Mesenchymal stem cell (in vitro differentiated cells and primary cell): ENCODE results near the gene GGA1.

Experiments used
- DNase-seq: peaks from one replicate; pipeline ENCODE4 v3.0.0-alpha.2; 2013
- H2AFZ ChIP-seq: one replicate; pipeline ENCODE4 v1.6.1; 2013; ENCODE audit warnings: low read depth, mild to moderate bottlenecking, control low read depth, inconsistent platforms, low read length, moderate library complexity
- H2AK5ac ChIP-seq: 2 replicates; pipeline ENCODE4 v1.6.1; 2013; ENCODE audit warnings: low read length, moderate library complexity, mild to moderate bottlenecking, inconsistent platforms; ENCODE audit not compliant: severe bottlenecking
- H2BK120ac ChIP-seq: one replicate; pipeline ENCODE4 v1.6.1; 2013; ENCODE audit warnings: low read depth, mild to moderate bottlenecking, inconsistent platforms, low read length, moderate library complexity
- H2BK12ac ChIP-seq, 2 experiments: one replicate each; pipeline ENCODE4 v1.6.1; 2013; ENCODE audit warnings: inconsistent platforms in 2 of 2, low read length in 2 of 2, mild to moderate bottlenecking in 2 of 2, moderate library complexity in 2 of 2, control low read depth in 1 of 2
- H2BK15ac ChIP-seq: one replicate; pipeline ENCODE4 v1.6.1; 2013; ENCODE audit warnings: mild to moderate bottlenecking, low read depth, inconsistent platforms; ENCODE audit not compliant: poor library complexity, severe bottlenecking
- H2BK5ac ChIP-seq: 2 replicates; pipeline ENCODE4 v1.6.1; 2013; ENCODE audit warnings: low read depth, mild to moderate bottlenecking, low read length, control low read depth, inconsistent platforms; ENCODE audit not compliant: poor library complexity, severe bottlenecking
- H3K14ac ChIP-seq, 2 experiments: one replicate each; pipeline ENCODE4 v1.6.1; 2013; ENCODE audit warnings: inconsistent platforms in 2 of 2, low read length in 2 of 2, control low read depth in 1 of 2, mild to moderate bottlenecking in 1 of 2, moderate library complexity in 1 of 2
- H3K18ac ChIP-seq, 2 experiments: one replicate each; pipeline ENCODE4 v1.6.1; 2013; ENCODE audit warnings: inconsistent platforms in 2 of 2, low read length in 2 of 2, control low read depth in 1 of 2, low read depth in 1 of 2, mild to moderate bottlenecking in 1 of 2
- H3K23ac ChIP-seq, 2 experiments: one replicate each; pipeline ENCODE4 v1.6.1; 2013; ENCODE audit warnings: inconsistent platforms in 2 of 2, low read length in 2 of 2, mild to moderate bottlenecking in 2 of 2, moderate library complexity in 2 of 2, control low read depth in 1 of 2
- H3K27ac ChIP-seq: 2 replicates; pipeline ENCODE4 v1.5.1; 2013; ENCODE audit warnings: mild to moderate bottlenecking, moderate library complexity, low read length, control low read depth, inconsistent platforms; ENCODE audit not compliant: poor library complexity, severe bottlenecking
- H3K27me3 ChIP-seq, 2 experiments: 2 replicates each; pipeline versions ENCODE4 v1.6.1 to v1.7.0; 2013; ENCODE audit warnings: low read length in 2 of 2, mild to moderate bottlenecking in 2 of 2, moderate library complexity in 2 of 2, control low read depth in 1 of 2, inconsistent platforms in 1 of 2; ENCODE audit not compliant: control insufficient read depth in 1 of 2, insufficient read depth in 1 of 2
- H3K36me3 ChIP-seq, 2 experiments: 2 replicates each; pipeline versions ENCODE4 v1.6.1 to v1.7.0; 2013; ENCODE audit warnings: low read length in 2 of 2, control low read depth in 1 of 2, inconsistent platforms in 1 of 2, low read depth in 1 of 2, mild to moderate bottlenecking in 1 of 2; ENCODE audit not compliant: insufficient read depth in 2 of 2, control insufficient read depth in 1 of 2
- H3K4ac ChIP-seq, 2 experiments: one replicate each; pipeline ENCODE4 v1.6.1; 2013; ENCODE audit warnings: inconsistent platforms in 2 of 2, low read length in 2 of 2, mild to moderate bottlenecking in 2 of 2, moderate library complexity in 2 of 2, control low read depth in 1 of 2, low read depth in 1 of 2
- H3K4me1 ChIP-seq: 2 replicates; pipeline ENCODE4 v1.6.1; 2013; ENCODE audit warnings: low read depth, low read length, control low read depth; ENCODE audit not compliant: control insufficient read depth, insufficient read depth
- H3K4me2 ChIP-seq: 2 replicates; pipeline ENCODE4 v1.6.1; 2013; ENCODE audit warnings: low read length, mild to moderate bottlenecking, inconsistent platforms; ENCODE audit not compliant: poor library complexity, severe bottlenecking
- H3K4me3 ChIP-seq, 2 experiments: 2 replicates each; pipeline versions ENCODE4 v1.5.1 to v1.7.0; 2013; ENCODE audit warnings: low read length in 2 of 2, mild to moderate bottlenecking in 2 of 2, control low read depth in 1 of 2, low read depth in 1 of 2; ENCODE audit not compliant: insufficient read depth in 1 of 2
- H3K79me1 ChIP-seq: replicated peaks from 2 replicates; pipeline ENCODE4 v1.6.1; 2013; ENCODE audit warnings: mild to moderate bottlenecking, control low read depth, low read length, inconsistent platforms; ENCODE audit not compliant: poor library complexity, severe bottlenecking
- H3K9ac ChIP-seq: 2 replicates; pipeline ENCODE4 v1.7.0; 2013; ENCODE audit warnings: mild to moderate bottlenecking, low read length, moderate library complexity
- H3K9me3 ChIP-seq: 2 replicates; pipeline ENCODE4 v1.7.0; 2013; ENCODE audit warnings: mild to moderate bottlenecking, low read length; ENCODE audit not compliant: control insufficient read depth
- H4K8ac ChIP-seq: one replicate; pipeline ENCODE4 v1.6.1; 2013; ENCODE audit warnings: inconsistent platforms, mild to moderate bottlenecking, low read length, moderate library complexity
- H4K91ac ChIP-seq: one replicate; pipeline ENCODE4 v1.6.1; 2013; ENCODE audit warnings: mild to moderate bottlenecking, low read length, inconsistent platforms
- WGBS: methylation state at CpG from one replicate; pipeline ENCODE4 v1.1.7; 2013; ENCODE audit warnings: mixed read lengths; 5-methylcytosine and 5-hydroxymethylcytosine counted together

GGA1 gene

GRCh38 chr22:37619991-37620390 is 11.4 kb downstream of the GGA1 start:
- Histone ChIP-seq H3K14ac (no peak overlapping the region), H3K4me2 (no peak overlapping the region), H2AK5ac (no peak overlapping the region), H3K27ac (no peak overlapping the region), H3K18ac (no peak overlapping the region), H3K36me3 (peaks cover 69 to 81% of the 10 kb centered on the region in 2 experiments), H2BK15ac (no peak overlapping the region), H3K9ac (no peak overlapping the region), H3K27me3 (no peaks in the 10 kb centered on the region), H2BK5ac (no peak overlapping the region), H3K23ac (peak overlapping the region in 1 of 2 experiments; percentile 16), H3K4me3 (no peak overlapping the region), H2AFZ (no peak overlapping the region), H4K91ac (no peak overlapping the region), H3K9me3 (no peaks in the 10 kb centered on the region), H2BK12ac (no peak overlapping the region), H3K4me1 (peaks cover 11% of the 10 kb centered on the region), H3K4ac (no peak overlapping the region), H4K8ac (no peak overlapping the region), H2BK120ac (no peak overlapping the region), H3K79me1 (peaks cover 21% of the 10 kb centered on the region)
- DNase-seq: no peak
- WGBS: 98% methylated on average over 7 of the region's 7 CpGs

GRCh38 chr22:37621352-37621860 is 12.8 kb downstream of the GGA1 start:
- H2AFZ ChIP-seq: no peak overlapping the region
- no peak overlapping the region for H4K91ac ChIP-seq
- no peak overlapping the region for H3K23ac ChIP-seq
- no peak overlapping the region for H3K4me2 ChIP-seq
- H3K14ac ChIP-seq: no peak overlapping the region
- H3K4me1 ChIP-seq: peaks cover 22% of the 10 kb centered on the region
- H2BK5ac ChIP-seq: no peak overlapping the region
- no peak overlapping the region for H3K18ac ChIP-seq
- 95% methylated on average over 12 of the region's 12 CpGs for WGBS
- peaks cover 65 to 87% of the 10 kb centered on the region in 2 experiments for H3K36me3 ChIP-seq
- H3K9ac ChIP-seq: no peak overlapping the region
- no peak overlapping the region for H2BK12ac ChIP-seq
- no peaks in the 10 kb centered on the region for H3K9me3 ChIP-seq
- DNase-seq: no peak
- no peak overlapping the region for H4K8ac ChIP-seq
- H3K4me3 ChIP-seq: no peak overlapping the region
- H3K27ac ChIP-seq: no peak overlapping the region
- no peak overlapping the region for H2BK120ac ChIP-seq
- H3K27me3 ChIP-seq: no peaks in the 10 kb centered on the region
- no peak overlapping the region for H3K4ac ChIP-seq
- H3K79me1 ChIP-seq: peaks cover 20% of the 10 kb centered on the region
- no peak overlapping the region for H2BK15ac ChIP-seq
- no peak overlapping the region for H2AK5ac ChIP-seq

GRCh38 chr22:37623075-37624016 is 14.7 kb downstream of the GGA1 start:
- Histone ChIP-seq H3K36me3 (peaks cover 47 to 81% of the 10 kb centered on the region in 2 experiments), H3K79me1 (peaks cover 9% of the 10 kb centered on the region), H2BK5ac (no peak overlapping the region), H3K18ac (peak overlapping the region; percentile 52 to 75), H2BK15ac (no peak overlapping the region), H2AK5ac (peak overlapping the region; percentile 85), H3K9ac (peak overlapping the region; percentile 24), H3K4me3 (no peak overlapping the region), H3K14ac (no peak overlapping the region), H3K27ac (no peak overlapping the region), H2BK120ac (no peak overlapping the region), H3K4ac (no peak overlapping the region), H4K91ac (peak overlapping the region; percentile 73), H3K9me3 (no peaks in the 10 kb centered on the region), H3K23ac (no peak overlapping the region), H4K8ac (peak overlapping the region; percentile 22), H2BK12ac (peak overlapping the region in 1 of 2 experiments; percentile 47), H2AFZ (no peak overlapping the region), H3K4me2 (no peak overlapping the region), H3K4me1 (peaks cover 34% of the 10 kb centered on the region), H3K27me3 (no peaks in the 10 kb centered on the region)
- WGBS: 71% methylated on average over 22 of the region's 22 CpGs
- DNase-seq: peak; percentile 68

GRCh38 chr22:37624017-37624365 is 15.4 kb downstream of the GGA1 start:
- H3K4me3 ChIP-seq: no peak overlapping the region
- H3K18ac ChIP-seq: peak overlapping the region; percentile 52 to 71
- H2BK15ac ChIP-seq: peak overlapping the region; percentile 45
- no peak overlapping the region for H3K14ac ChIP-seq
- DNase-seq: no peak
- peaks cover 38% of the 10 kb centered on the region for H3K4me1 ChIP-seq
- H2BK12ac ChIP-seq: peak overlapping the region in 1 of 2 experiments; percentile 47
- peak overlapping the region; percentile 85 for H2AK5ac ChIP-seq
- no peak overlapping the region for H2BK120ac ChIP-seq
- no peak overlapping the region for H2BK5ac ChIP-seq
- H3K4me2 ChIP-seq: no peak overlapping the region
- no peaks in the 10 kb centered on the region for H3K9me3 ChIP-seq
- no peaks in the 10 kb centered on the region for H3K27me3 ChIP-seq
- peaks cover 43 to 81% of the 10 kb centered on the region in 2 experiments for H3K36me3 ChIP-seq
- WGBS: 80% methylated on average over 4 of the region's 6 CpGs
- H3K9ac ChIP-seq: peak overlapping the region; percentile 24
- no peak overlapping the region for H3K23ac ChIP-seq
- H3K27ac ChIP-seq: no peak overlapping the region
- H4K91ac ChIP-seq: peak overlapping the region; percentile 73
- H3K4ac ChIP-seq: peak overlapping the region in 1 of 2 experiments; percentile 74
- H3K79me1 ChIP-seq: peaks cover 7% of the 10 kb centered on the region
- no peak overlapping the region for H2AFZ ChIP-seq
- no peak overlapping the region for H4K8ac ChIP-seq
